Measurements from ENCODE around the gene BPIFB6. TPM values are rescaled to one million over a fixed set of nuclear protein-coding genes. Genes with fewer than 3 reads are reported as not detected.

Gene BPIFB6
- total and polyA plus RNA-seq, 2 donors (not counting 3 experiments of a cell fraction or from before 2014, with no cell fraction given), result not detected

DNA sequence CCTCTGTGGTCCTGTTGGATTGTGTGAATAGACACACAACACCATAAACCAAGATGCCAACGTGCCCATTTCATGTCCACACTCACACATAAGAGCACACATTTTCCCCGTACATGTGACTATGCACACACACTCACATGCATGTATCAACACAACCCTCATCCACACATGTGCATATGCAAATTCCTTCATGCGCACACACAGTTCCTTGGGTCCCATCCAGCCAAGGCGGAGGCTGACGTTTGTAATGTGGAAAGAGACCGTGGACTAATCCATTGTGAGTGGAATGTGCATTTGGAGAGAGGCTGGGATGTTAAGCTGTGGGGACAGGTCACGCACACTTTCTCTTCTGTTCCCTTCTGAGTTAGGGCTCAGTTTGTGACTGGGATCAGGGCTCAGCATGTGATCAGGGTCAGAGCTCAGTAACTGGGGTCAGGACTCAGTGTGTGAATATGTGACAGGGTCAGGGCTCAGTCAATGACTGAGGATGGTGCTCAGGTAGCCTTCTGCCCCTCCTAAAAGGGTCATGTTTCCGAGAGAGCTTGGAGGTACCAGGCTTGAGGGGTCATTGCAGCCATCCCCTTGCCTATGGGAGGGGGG lies 24.6 kb upstream of the BPIFB6 start:
- no peak for FAIRE-seq
- Histone ChIP-seq H3K27ac (ENCODE audit: insufficient read depth, low read depth, low read length) (no peak overlapping the region), H3K9ac (replicated peaks; ENCODE audit: extremely low read depth, insufficient read depth, low read length) (no peak overlapping the region), H2AFZ (ENCODE audit: low read depth, low read length) (no peak overlapping the region), H3K4me2 (ENCODE audit: insufficient read depth, low read length) (no peak overlapping the region), H3K9me1 (replicated peaks; ENCODE audit: control insufficient read depth, extremely low read depth, insufficient read depth, low read length) (no peaks in the 10 kb centered on the region), H3K4me3 (replicated peaks in 1 of 3; ENCODE audit: insufficient read depth in 1 of 3, low read depth in 1 of 3, low read length in 3 of 3) (no peak overlapping the region), H3K9me3 (replicated peaks; ENCODE audit: control insufficient read depth, insufficient read depth, low read length) (no peaks in the 10 kb centered on the region), H3K36me3 (ENCODE audit: control insufficient read depth in 2 of 2, extremely low read depth in 1 of 2, insufficient read depth in 2 of 2, low read length in 2 of 2) (no peaks in the 10 kb centered on the region), H3K27me3 (ENCODE audit: control insufficient read depth in 2 of 2, insufficient read depth in 2 of 2, low read length in 2 of 2) (no peaks in the 10 kb centered on the region), H3K79me2 (ENCODE audit: control insufficient read depth, insufficient read depth, low read length) (no peaks in the 10 kb centered on the region), H4K20me1 (replicated peaks; ENCODE audit: control insufficient read depth, extremely low read depth, insufficient read depth, low read length) (no peaks in the 10 kb centered on the region), H3K4me1 (ENCODE audit: control insufficient read depth, extremely low read depth, insufficient read depth, low read length) (no peaks in the 10 kb centered on the region)
- TF ChIP-seq POLR2AphosphoS5 (IDR thresholded peaks at IDR 0.05; ENCODE audit: insufficient read depth, low read depth, low read length), result no peak
- no peak for TF ChIP-seq POLR2A (IDR thresholded peaks at IDR 0.05; ENCODE audit: low read depth, low read length)
- TF ChIP-seq JUN (IDR thresholded peaks at IDR 0.05; ENCODE audit: borderline replicate concordance, insufficient read depth, insufficient read length, low read depth), result no peak
- TF ChIP-seq FOS (IDR thresholded peaks at IDR 0.05; ENCODE audit: borderline replicate concordance, insufficient read depth, low read length), result no peak
- no peak for TF ChIP-seq MYC (IDR thresholded peaks at IDR 0.05; ENCODE audit: low read depth, low read length)
- TF ChIP-seq MAX (IDR thresholded peaks at IDR 0.05; ENCODE audit: insufficient read depth, insufficient read length), result no peak
- TF ChIP-seq GATA2 (IDR thresholded peaks at IDR 0.05; ENCODE audit: insufficient read depth, insufficient read length, low read depth, low read length), result no peak
- TF ChIP-seq EZH2 (IDR thresholded peaks at IDR 0.05; ENCODE audit: borderline replicate concordance, low read depth, low read length, severe bottlenecking), result no peak
- dilution Hi-C loops (cut with MboI; ENCODE audit: extremely low pct_ligation_motif_present, low sequenced_read_pairs), result no loop called here
- CTCF ChIA-PET, result interaction anchor here (0.9 to 2.7 kb wide), 2 partner anchors 11 to 105 kb away, joined by 3 to 28 read pairs; no protein-coding TSS in a partner anchor
- POLR2A ChIA-PET, result no interaction called here
- no peak for DNase-seq (ENCODE audit: low read depth, low spot score)
- intact Hi-C loops (cut with micrococcal nuclease), result loop anchor here (5.0 kb wide), 1 partner anchor 215 kb away; no protein-coding TSS in a partner anchor
- BruUV-seq (replicated peaks), result no TSS peak

All from endothelial cell of umbilical vein (primary cell).